Uterus (tissue), 4 donors: ENCODE results near the gene LFNG. TPM values are rescaled to one million over a fixed set of nuclear protein-coding genes. Genes with fewer than 3 reads are reported as not detected.
A peak's percentile ranks its signal among the peaks of the same experiment; 100 is the strongest.
"Not testable (repeated sequence)": the region's sequence is repeated elsewhere in the genome, so short reads cannot be mapped to it uniquely, and the experiment has no call there.

Source experiments
- DNase-seq, 2 donors: peaks; one replicate each; pipeline ENCODE4 v3.0.0-alpha.2; 2019 to 2020
- H3K27ac ChIP-seq, 2 donors: fragments of 200-600 bp; sonication (generic); 1 replicate in 1 of 2; 2 replicates in 1 of 2; pipeline ENCODE4 v1.5.1; 2016 to 2018
- H3K27me3 ChIP-seq, 2 donors: fragments of 200-600 bp; sonication (generic); one replicate each; pipeline ENCODE4 v1.5.1; 2018 to 2019; ENCODE audit warnings: control low read depth in 1 of 2
- H3K36me3 ChIP-seq, 2 donors: fragments of 200-600 bp; sonication (generic); one replicate each; pipeline ENCODE4 v1.5.1; 2019; ENCODE audit warnings: control low read depth in 1 of 2
- H3K4me1 ChIP-seq, 2 donors: fragments of 200-600 bp; sonication (generic); one replicate each; pipeline ENCODE4 v1.5.1; 2018 to 2019; ENCODE audit warnings: control low read depth in 1 of 2
- H3K4me3 ChIP-seq, 2 donors: fragments of 200-600 bp; sonication (generic); 1 replicate in 1 of 2; 2 replicates in 1 of 2; pipeline ENCODE4 v1.5.1; 2018 to 2019; ENCODE audit warnings: mild to moderate bottlenecking in 1 of 2
- H3K9me3 ChIP-seq, 2 donors: fragments of 200-600 bp; sonication (generic); one replicate each; pipeline ENCODE4 v1.5.1; 2019; ENCODE audit warnings: control low read depth in 1 of 2
- CTCF ChIP-seq, 4 experiments: fragments of 200-600 bp in 2 of 4; fragments of 450-650 bp in 2 of 4; sonication (generic) in 2 of 4; IDR thresholded peaks; one replicate each; pipeline ENCODE4 v1.5.1; 2016 to 2019; ENCODE audit warnings: antibody characterized with exemption in 4 of 4, mild to moderate bottlenecking in 2 of 4, moderate library complexity in 1 of 4
- POLR2A ChIP-seq, 2 donors: fragments of 450-650 bp; IDR thresholded peaks; one replicate each; pipeline ENCODE4 v1.6.1; 2016; ENCODE audit warnings: antibody characterized with exemption in 2 of 2, mild to moderate bottlenecking in 1 of 2, moderate library complexity in 1 of 2
- intact Hi-C: fragments of 100-400 bp; cut with DNase I; formaldehyde crosslinking; loops from one replicate; pipeline ENCODE4 v1.15.1; 2023; ENCODE audit warnings: low total_unique reads
- total RNA-seq, 4 donors: library from RNA; depleted of rRNA in 3 of 4; stranded (reverse); fragments of >200 nt in 3 of 4; gene quantifications; one replicate each; pipeline versions ENCODE4 v1.1.0 to v1.2.4, GENCODE V29; 2014 to 2023
- donor health status: DM: yes; HTN: yes; CAD: no.

Gene LFNG
- total RNA-seq, 4 donors from 2014 or later = 2.3 to 30.5 (median 26.5) TPM; not detected in 1

- no peaks in the 10 kb centered on the region for H3K9me3 ChIP-seq
- peak overlapping the region; percentile 40 to 65 for H3K27ac ChIP-seq
- no peaks in the 10 kb centered on the region for H3K36me3 ChIP-seq
- no peak for TF ChIP-seq CTCF (IDR thresholded peaks at IDR 0.05)
- no peak for TF ChIP-seq POLR2A (IDR thresholded peaks at IDR 0.05)
- DNase-seq = no peak
- intact Hi-C loops = loop anchor here (5.0 kb wide), 1 partner anchor 73 kb away; the partner anchor contains the start of gene TTYH3
- peak overlapping the region; percentile 51 to 74 for H3K4me3 ChIP-seq
- H3K27me3 ChIP-seq = no peaks in the 10 kb centered on the region
- H3K4me1 ChIP-seq = peaks cover 0 to 3% of the 10 kb centered on the region in 2 donors
Observed at GRCh38 chr7:2559283-2559950, 39.8 kb downstream of the LFNG start.

GRCh38 chr7:2563955-2564354 lies 44.4 kb downstream of the LFNG start:
- H3K36me3 ChIP-seq, H3K4me3 ChIP-seq, H3K4me1 ChIP-seq, intact Hi-C loops, H3K27me3 ChIP-seq, DNase-seq, H3K9me3 ChIP-seq, H3K27ac ChIP-seq: not testable (repeated sequence)

DNA sequence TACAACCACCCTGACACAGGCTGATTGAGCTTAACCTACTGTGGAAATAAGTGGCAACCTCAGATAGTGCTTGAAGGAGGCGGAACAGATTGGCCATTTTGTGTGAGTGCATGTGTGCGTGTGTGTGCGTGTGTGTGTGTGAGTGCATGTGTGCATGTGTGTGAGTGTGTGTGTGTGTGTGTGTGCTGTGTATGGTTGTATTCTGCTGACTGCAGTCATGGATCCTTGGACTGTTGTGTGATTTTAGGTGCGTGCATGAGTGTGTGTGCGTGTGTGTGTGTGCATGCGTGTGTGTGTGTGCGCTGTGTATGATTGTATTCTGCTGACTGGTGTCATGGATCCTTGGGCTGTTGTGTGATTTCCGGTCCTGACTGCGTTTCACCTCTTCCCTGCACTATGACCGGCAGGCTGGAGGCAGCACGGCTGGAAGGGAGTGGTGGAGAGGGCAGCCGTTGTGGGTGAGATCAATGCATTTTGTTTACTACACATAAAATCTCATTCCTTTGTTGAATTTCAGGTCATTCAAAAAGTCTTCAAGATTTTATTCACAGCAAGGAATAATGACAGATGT lies 45.5 kb downstream of the LFNG start:
- Histone ChIP-seq H3K36me3 (no peaks in the 10 kb centered on the region), H3K9me3 (no peaks in the 10 kb centered on the region), H3K4me1 (no peaks in the 10 kb centered on the region), H3K27ac (no peak overlapping the region), H3K27me3 (no peaks in the 10 kb centered on the region), H3K4me3 (no peak overlapping the region)
- intact Hi-C loops = no loop called here
- DNase-seq = no peak
- no peak for TF ChIP-seq CTCF (IDR thresholded peaks at IDR 0.05)
- TF ChIP-seq POLR2A (IDR thresholded peaks at IDR 0.05) = no peak

- TF ChIP-seq CTCF (IDR thresholded peaks at IDR 0.05) = no peak
- TF ChIP-seq POLR2A (IDR thresholded peaks at IDR 0.05) = no peak
- Histone ChIP-seq H3K4me3 (no peak overlapping the region), H3K27ac (no peak overlapping the region), H3K4me1 (no peaks in the 10 kb centered on the region), H3K27me3 (no peaks in the 10 kb centered on the region), H3K9me3 (no peaks in the 10 kb centered on the region), H3K36me3 (no peaks in the 10 kb centered on the region)
- no peak for DNase-seq
- intact Hi-C loops = no loop called here
Observed at GRCh38 chr7:2566348-2566889, 46.8 kb downstream of the LFNG start.

GRCh38 chr7:2566890-2567678 lies 47.5 kb downstream of the LFNG start:
- H3K4me3 ChIP-seq = no peak overlapping the region
- H3K27ac ChIP-seq = no peak overlapping the region
- no peaks in the 10 kb centered on the region for H3K9me3 ChIP-seq
- no peaks in the 10 kb centered on the region for H3K27me3 ChIP-seq
- intact Hi-C loops = no loop called here
- H3K36me3 ChIP-seq = no peaks in the 10 kb centered on the region
- no peak for DNase-seq
- TF ChIP-seq CTCF (IDR thresholded peaks at IDR 0.05) (no peak), POLR2A (IDR thresholded peaks at IDR 0.05) (no peak)
- H3K4me1 ChIP-seq = no peaks in the 10 kb centered on the region
